Mesodermal cell (in vitro differentiated cells): ENCODE results near the gene PHF21A.

Experiments
- H3K27ac ChIP-seq: 2 replicates; pipeline ENCODE4 v1.7.0; 2013; ENCODE audit warnings: mild to moderate bottlenecking, low read depth, low read length, moderate library complexity; ENCODE audit not compliant: severe bottlenecking
- H3K36me3 ChIP-seq: 2 replicates; pipeline ENCODE4 v1.7.1; 2013; ENCODE audit warnings: mild to moderate bottlenecking, low read length, moderate library complexity; ENCODE audit not compliant: control insufficient read depth, insufficient read depth
- H3K4me1 ChIP-seq: one replicate; pipeline ENCODE4 v1.7.1; 2013; ENCODE audit warnings: mild to moderate bottlenecking, low read length; ENCODE audit not compliant: insufficient read depth, control insufficient read depth, poor library complexity, severe bottlenecking
- H3K4me3 ChIP-seq: 2 replicates; pipeline ENCODE4 v1.7.0; 2013; ENCODE audit warnings: low read length, control low read depth, mild to moderate bottlenecking; ENCODE audit not compliant: insufficient read depth, poor library complexity, severe bottlenecking; ENCODE audit errors: extremely low read depth
- H3K9me3 ChIP-seq: 2 replicates; pipeline ENCODE4 v1.7.1; 2013; ENCODE audit warnings: mild to moderate bottlenecking, low read length, moderate library complexity; ENCODE audit not compliant: control insufficient read depth
- WGBS, 2 experiments: methylation state at CpG; one replicate each; pipeline ENCODE4 v1.1.5; 2013; ENCODE audit warnings: missing lambda C conversion rate in 2 of 2; ENCODE audit not compliant: insufficient coverage in 2 of 2; 5-methylcytosine and 5-hydroxymethylcytosine counted together

The PHF21A gene

GRCh38 chr11:45894555-45895247, 226.6 kb downstream of the PHF21A start:
- H3K9me3 ChIP-seq, result no peaks in the 10 kb centered on the region
- no peak overlapping the region for H3K27ac ChIP-seq
- peaks cover 8% of the 10 kb centered on the region for H3K4me1 ChIP-seq
- no peaks in the 10 kb centered on the region for H3K36me3 ChIP-seq
- no peak overlapping the region for H3K4me3 ChIP-seq
- WGBS, 2 experiments, result 72 to 83% methylated on average over 3 to 6 of the region's 6 CpGs

- H3K4me1 ChIP-seq, result peaks cover 5% of the 10 kb centered on the region
- WGBS, 2 experiments, result 72 to 83% methylated on average over 3 to 5 of the region's 5 CpGs
- no peak overlapping the region for H3K4me3 ChIP-seq
- H3K36me3 ChIP-seq, result no peaks in the 10 kb centered on the region
- H3K27ac ChIP-seq, result no peak overlapping the region
- H3K9me3 ChIP-seq, result no peaks in the 10 kb centered on the region
These were observed 228.4 kb downstream of the PHF21A start for GRCh38 chr11:45892856-45893255.

- no peaks in the 10 kb centered on the region for H3K36me3 ChIP-seq
- no peak overlapping the region for H3K4me3 ChIP-seq
- H3K4me1 ChIP-seq, result peaks cover under 1% of the 10 kb centered on the region
- no peaks in the 10 kb centered on the region for H3K9me3 ChIP-seq
- 85 to 88% methylated on average over 9 of the region's 9 CpGs for WGBS, 2 experiments
- H3K27ac ChIP-seq, result no peak overlapping the region
These were observed 230.2 kb downstream of the PHF21A start for GRCh38 chr11:45890886-45891550.

- H3K4me1 ChIP-seq, result no peaks in the 10 kb centered on the region
- H3K27ac ChIP-seq, result no peak overlapping the region
- no peaks in the 10 kb centered on the region for H3K36me3 ChIP-seq
- WGBS, 2 experiments, result 92 to 94% methylated on average over 8 of the region's 9 CpGs
- H3K9me3 ChIP-seq, result no peaks in the 10 kb centered on the region
- no peak overlapping the region for H3K4me3 ChIP-seq
These were observed 231.3 kb downstream of the PHF21A start for GRCh38 chr11:45889966-45890365.

- Histone ChIP-seq H3K4me1 (no peaks in the 10 kb centered on the region), H3K27ac (no peak overlapping the region), H3K36me3 (no peaks in the 10 kb centered on the region), H3K4me3 (no peak overlapping the region), H3K9me3 (no peaks in the 10 kb centered on the region)
- 84 to 85% methylated on average over 6 to 7 of the region's 8 CpGs for WGBS, 2 experiments
These were observed 231.7 kb downstream of the PHF21A start for GRCh38 chr11:45889555-45889954.

GRCh38 chr11:45887587-45887986, 233.7 kb downstream of the PHF21A start:
- no peak overlapping the region for H3K4me3 ChIP-seq
- no peaks in the 10 kb centered on the region for H3K4me1 ChIP-seq
- WGBS, 2 experiments, result 88 to 93% methylated on average over 9 to 10 of the region's 10 CpGs
- no peaks in the 10 kb centered on the region for H3K9me3 ChIP-seq
- no peaks in the 10 kb centered on the region for H3K36me3 ChIP-seq
- H3K27ac ChIP-seq, result no peak overlapping the region

- 64% methylated on average over 2 of the region's 4 CpGs; no CpG with 5 or more reads in 1 of the 2 experiments for WGBS, 2 experiments
- H3K9me3 ChIP-seq, result no peaks in the 10 kb centered on the region
- H3K4me3 ChIP-seq, result no peak overlapping the region
- no peaks in the 10 kb centered on the region for H3K36me3 ChIP-seq
- H3K27ac ChIP-seq, result no peak overlapping the region
- H3K4me1 ChIP-seq, result no peaks in the 10 kb centered on the region
These were observed 234.3 kb downstream of the PHF21A start for GRCh38 chr11:45886816-45887520.

GRCh38 chr11:45885921-45886721, 235.1 kb downstream of the PHF21A start:
- WGBS, 2 experiments, result 12 to 16% methylated on average over 19 to 25 of the region's 43 CpGs

GRCh38 chr11:45885274-45885920, 235.9 kb downstream of the PHF21A start, which contains the start of gene MAPK8IP1:
MAPK8IP1 (plus strand) TSS chr11:45885651; CDS start chr11:45885821, 170 bp downstream.
- Histone ChIP-seq H3K4me1 (no peaks in the 10 kb centered on the region), H3K36me3 (no peaks in the 10 kb centered on the region), H3K27ac (no peak within 1 kb of the TSS), H3K9me3 (no peaks in the 10 kb centered on the region), H3K4me3 (peak within 1 kb of the TSS; percentile 39)
- WGBS, 2 experiments, result 2 to 4% methylated on average over 32 to 56 of the region's 73 CpGs

More at GRCh38 chr11:45885921-45886721, 235.1 kb downstream of the PHF21A start:
- H3K4me1 ChIP-seq, result no peaks in the 10 kb centered on the region
- H3K4me3 ChIP-seq, result peak overlapping the region; percentile 39
- H3K27ac ChIP-seq, result no peak overlapping the region
- no peaks in the 10 kb centered on the region for H3K36me3 ChIP-seq
- H3K9me3 ChIP-seq, result no peaks in the 10 kb centered on the region
